Neural progenitor cell (in vitro differentiated cells): Measurements from ENCODE around the gene TMBIM1.

Experiments used
- EZH2 ChIP-seq: fragments of 200-600 bp; sonication (generic); IDR thresholded peaks from 2 replicates; pipeline ENCODE4 v1.6.1; 2017; ENCODE audit warnings: antibody characterized with exemption, mild to moderate bottlenecking, moderate library complexity
- EZH2phosphoT487 ChIP-seq: fragments of 200-600 bp; sonication (generic); IDR thresholded peaks from 2 replicates; pipeline ENCODE4 v1.6.1; 2017; ENCODE audit warnings: antibody characterized with exemption
- TF ChIP-seq, protein P1 (sequence below): fragments of 200-600 bp; sonication (generic); IDR thresholded peaks from 2 replicates; pipeline ENCODE4 v1.5.1; 2017; ENCODE audit warnings: antibody characterized with exemption, mild to moderate bottlenecking

GRCh38 chr2:218234521-218234920 lies 57.8 kb downstream of the TMBIM1 start:
- TF ChIP-seq, protein P1, sequence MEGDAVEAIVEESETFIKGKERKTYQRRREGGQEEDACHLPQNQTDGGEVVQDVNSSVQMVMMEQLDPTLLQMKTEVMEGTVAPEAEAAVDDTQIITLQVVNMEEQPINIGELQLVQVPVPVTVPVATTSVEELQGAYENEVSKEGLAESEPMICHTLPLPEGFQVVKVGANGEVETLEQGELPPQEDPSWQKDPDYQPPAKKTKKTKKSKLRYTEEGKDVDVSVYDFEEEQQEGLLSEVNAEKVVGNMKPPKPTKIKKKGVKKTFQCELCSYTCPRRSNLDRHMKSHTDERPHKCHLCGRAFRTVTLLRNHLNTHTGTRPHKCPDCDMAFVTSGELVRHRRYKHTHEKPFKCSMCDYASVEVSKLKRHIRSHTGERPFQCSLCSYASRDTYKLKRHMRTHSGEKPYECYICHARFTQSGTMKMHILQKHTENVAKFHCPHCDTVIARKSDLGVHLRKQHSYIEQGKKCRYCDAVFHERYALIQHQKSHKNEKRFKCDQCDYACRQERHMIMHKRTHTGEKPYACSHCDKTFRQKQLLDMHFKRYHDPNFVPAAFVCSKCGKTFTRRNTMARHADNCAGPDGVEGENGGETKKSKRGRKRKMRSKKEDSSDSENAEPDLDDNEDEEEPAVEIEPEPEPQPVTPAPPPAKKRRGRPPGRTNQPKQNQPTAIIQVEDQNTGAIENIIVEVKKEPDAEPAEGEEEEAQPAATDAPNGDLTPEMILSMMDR, result no peak
- TF ChIP-seq EZH2 (no peak), EZH2phosphoT487 (no peak)
